NB4 (cell line): ENCODE results near the gene ALG3.

Experiments
- DNase-seq: peaks from one replicate; pipeline ENCODE4 v3.0.0; 2010; ENCODE audit warnings: low read depth
- H3K4me3 ChIP-seq: one replicate; pipeline ENCODE4 v1.5.1; 2011; ENCODE audit warnings: mild to moderate bottlenecking, low read depth, low read length, moderate library complexity
- CTCF ChIP-seq: IDR thresholded peaks from one replicate; pipeline ENCODE4 v1.5.1; 2012; ENCODE audit warnings: low read depth, low read length
- MAX ChIP-seq: IDR thresholded peaks from 2 replicates; pipeline ENCODE4 v1.6.1; 2011; ENCODE audit warnings: low read depth, low read length
- MYC ChIP-seq: IDR thresholded peaks from 2 replicates; pipeline ENCODE4 v1.6.1; 2011; ENCODE audit warnings: low read depth, low read length
- POLR2A ChIP-seq: IDR thresholded peaks from 2 replicates; pipeline ENCODE4 v1.6.1; 2011; ENCODE audit warnings: mild to moderate bottlenecking; ENCODE audit not compliant: insufficient read length; ENCODE audit errors: extremely low read depth

ALG3 gene

GRCh38 chr3:184222521-184222920, 26.2 kb downstream of the ALG3 start:
- TF ChIP-seq POLR2A, result no peak
- no peak for TF ChIP-seq MAX
- no peak for TF ChIP-seq MYC
- no peak for TF ChIP-seq CTCF
- no peak overlapping the region for H3K4me3 ChIP-seq
- DNase-seq, result no peak

GRCh38 chr3:184218814-184219213, 29.9 kb downstream of the ALG3 start:
- TF ChIP-seq MYC (no peak), CTCF (no peak), POLR2A (no peak), MAX (no peak)
- H3K4me3 ChIP-seq, result no peak overlapping the region
- DNase-seq, result no peak

GRCh38 chr3:184211718-184212117, 37.0 kb downstream of the ALG3 start:
- no peak for DNase-seq
- TF ChIP-seq POLR2A (no peak), MAX (no peak), MYC (no peak)
- no peak overlapping the region for H3K4me3 ChIP-seq

GRCh38 chr3:184211297-184211696, 37.5 kb downstream of the ALG3 start:
- no peak for DNase-seq
- no peak for TF ChIP-seq POLR2A
- TF ChIP-seq MAX, result no peak
- TF ChIP-seq CTCF, result no peak
- no peak for TF ChIP-seq MYC
- H3K4me3 ChIP-seq, result no peak overlapping the region

GRCh38 chr3:184209146-184209923, 39.4 kb downstream of the ALG3 start:
- DNase-seq, result no peak
- H3K4me3 ChIP-seq, result no peak overlapping the region
- no peak for TF ChIP-seq MAX
- TF ChIP-seq CTCF, result no peak
- TF ChIP-seq POLR2A, result no peak
- TF ChIP-seq MYC, result no peak

GRCh38 chr3:184203526-184203925, 45.2 kb downstream of the ALG3 start:
- DNase-seq, result no peak
- no peak for TF ChIP-seq CTCF
- TF ChIP-seq MYC, result no peak
- no peak for TF ChIP-seq MAX
- TF ChIP-seq POLR2A, result no peak
- H3K4me3 ChIP-seq, result no peak overlapping the region
